DOHH2 (cell line): ENCODE measurements around the gene DCDC1.
"Not testable (repeated sequence)": the region's sequence is repeated elsewhere in the genome, so short reads cannot be mapped to it uniquely, and the experiment has no call there.

Source experiments
- H3F3A ChIP-seq: fragments of 200-600 bp; sonication (generic), shearing (Covaris generic); 2 replicates; pipeline ENCODE4 v1.6.0; 2016; ENCODE audit warnings: antibody characterized with exemption, mild to moderate bottlenecking; ENCODE audit not compliant: control insufficient read depth, insufficient read depth
- H3K27ac ChIP-seq: fragments of 200-600 bp; sonication (generic); 2 replicates; pipeline ENCODE4 v1.5.1; 2014; ENCODE audit warnings: low read depth, mild to moderate bottlenecking, low read length, moderate library complexity
- H3K27me3 ChIP-seq: fragments of 200-600 bp; sonication (generic); 2 replicates; pipeline ENCODE4 v1.6.1; 2014; ENCODE audit warnings: mild to moderate bottlenecking, low read length, mixed read lengths; ENCODE audit not compliant: control insufficient read depth
- H3K36me3 ChIP-seq: fragments of 200-600 bp; sonication (generic); 2 replicates; pipeline ENCODE4 v1.6.1; 2014; ENCODE audit warnings: mild to moderate bottlenecking, low read length, moderate library complexity, mixed read lengths; ENCODE audit not compliant: control insufficient read depth
- H3K4me1 ChIP-seq: fragments of 200-600 bp; sonication (generic); 2 replicates; pipeline ENCODE4 v1.6.1; 2014; ENCODE audit warnings: mild to moderate bottlenecking, low read length, mixed read lengths; ENCODE audit not compliant: control insufficient read depth
- H3K4me2 ChIP-seq: fragments of 200-600 bp; sonication (generic); 2 replicates; pipeline ENCODE4 v1.6.0; 2014; ENCODE audit warnings: mild to moderate bottlenecking, low read length, moderate library complexity
- H3K4me3 ChIP-seq: fragments of 200-600 bp; sonication (generic); 2 replicates; pipeline ENCODE4 v1.5.1; 2014; ENCODE audit warnings: mild to moderate bottlenecking, low read length, mixed read lengths
- H3K79me2 ChIP-seq: fragments of 200-600 bp; sonication (generic); 2 replicates; pipeline ENCODE4 v1.6.1; 2014; ENCODE audit warnings: mild to moderate bottlenecking, low read length, mixed read lengths; ENCODE audit not compliant: control insufficient read depth
- H3K9me2 ChIP-seq: fragments of 200-600 bp; sonication (generic); replicated peaks from 2 replicates; pipeline ENCODE4 v1.6.1; 2014; ENCODE audit warnings: mild to moderate bottlenecking, low read length, mixed read lengths; ENCODE audit not compliant: control insufficient read depth
- H3K9me3 ChIP-seq: fragments of 200-600 bp; sonication (generic); 2 replicates; pipeline ENCODE4 v1.6.1; 2014; ENCODE audit warnings: antibody characterized with exemption, low read length, mixed read lengths; ENCODE audit not compliant: control insufficient read depth, insufficient read depth
- H4K20me1 ChIP-seq: fragments of 200-600 bp; sonication (generic); 2 replicates; pipeline ENCODE4 v1.6.0; 2014; ENCODE audit warnings: low read depth, mild to moderate bottlenecking, antibody characterized with exemption, low read length, moderate library complexity; ENCODE audit not compliant: control insufficient read depth, insufficient read depth
- EZH2phosphoT487 ChIP-seq: fragments of 200-600 bp; sonication (generic); IDR thresholded peaks from 2 replicates; pipeline ENCODE4 v1.6.1; 2017; ENCODE audit warnings: borderline replicate concordance, mild to moderate bottlenecking, antibody characterized with exemption, low read length, moderate library complexity, mixed read lengths
- TF ChIP-seq, protein P1 (sequence below): fragments of 200-600 bp; sonication (generic); IDR thresholded peaks from one replicate; pipeline ENCODE4 v1.5.1; 2014; ENCODE audit warnings: antibody characterized with exemption, mild to moderate bottlenecking, low read depth, low read length; ENCODE audit not compliant: poor library complexity, severe bottlenecking

DCDC1 gene

DNA sequence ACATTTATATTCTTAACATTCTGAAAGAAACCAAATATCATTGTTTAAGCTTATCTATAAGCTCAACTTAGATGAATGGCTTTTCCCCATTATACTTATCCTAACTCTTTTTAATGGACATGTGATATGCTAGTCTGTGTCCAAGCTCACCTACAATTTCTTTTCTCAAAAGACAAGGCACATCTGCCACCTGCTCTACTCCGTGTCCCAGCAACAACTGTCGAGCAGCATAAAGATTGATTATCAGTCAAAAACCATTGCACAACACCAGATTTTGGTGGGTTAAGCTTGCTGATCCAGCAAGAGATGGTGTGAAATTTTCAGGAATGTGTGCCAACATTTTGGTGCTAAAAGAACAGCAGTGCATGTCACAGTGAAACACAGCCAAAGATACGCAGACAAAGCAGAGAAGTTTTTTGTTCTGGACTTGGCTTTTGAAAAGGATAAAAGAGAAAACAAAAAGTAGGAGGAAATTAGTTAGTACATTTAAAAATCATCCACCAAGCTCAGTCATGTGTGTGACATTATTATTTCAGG lies 65.8 kb downstream of the DCDC1 start:
- Histone ChIP-seq H3K79me2 (no peaks in the 10 kb centered on the region), H3K27me3 (no peaks in the 10 kb centered on the region), H3K9me2 (no peaks in the 10 kb centered on the region)

DNA sequence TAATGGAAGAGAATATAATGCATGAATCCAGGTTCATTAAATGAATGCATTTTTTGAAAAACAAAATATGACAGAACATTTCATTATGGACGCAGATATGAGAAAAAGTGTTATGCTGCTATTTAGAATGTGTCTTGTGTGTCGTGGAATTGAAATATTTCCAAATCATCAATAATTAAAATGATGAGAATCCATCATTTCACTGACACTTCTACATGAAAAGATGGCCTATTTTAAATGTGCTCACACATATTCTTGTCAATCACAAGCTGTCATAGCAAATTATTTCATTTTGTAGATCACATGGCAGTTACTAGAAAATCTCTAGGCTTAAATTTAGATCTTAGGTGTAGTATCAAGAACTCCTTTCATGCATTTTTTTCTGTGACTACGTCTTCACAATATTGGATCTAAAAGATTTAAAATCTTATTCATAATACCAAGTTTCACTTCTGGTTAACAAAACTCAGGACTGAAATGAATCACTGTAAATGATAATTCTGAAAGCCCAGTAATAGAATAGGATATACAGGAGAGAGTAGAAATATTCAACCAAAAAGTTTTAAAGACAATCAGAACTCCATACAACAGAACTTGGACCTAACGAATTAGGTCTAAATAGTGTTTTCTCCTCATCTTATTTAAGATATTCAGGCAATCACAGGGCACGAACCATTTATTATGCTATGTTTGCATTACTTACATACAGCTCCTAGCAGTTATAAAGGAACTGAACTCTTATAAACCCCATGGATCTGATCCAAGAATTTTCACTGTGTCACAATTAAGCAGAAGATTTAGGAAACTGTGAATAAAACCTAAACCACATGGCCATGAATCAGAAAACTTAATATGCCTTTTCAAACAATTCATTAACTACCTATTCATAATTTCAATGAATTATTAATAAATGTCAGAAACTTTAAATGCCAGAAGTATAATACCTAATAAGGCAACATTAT lies 67.7 kb downstream of the DCDC1 start:
- Histone ChIP-seq H3K9me2 (no peaks in the 10 kb centered on the region), H4K20me1 (no peaks in the 10 kb centered on the region), H3K36me3 (no peaks in the 10 kb centered on the region), H3K4me1 (no peaks in the 10 kb centered on the region), H3K4me3 (no peak overlapping the region), H3F3A (no peaks in the 10 kb centered on the region), H3K4me2 (no peak overlapping the region), H3K27me3 (no peaks in the 10 kb centered on the region), H3K9me3 (no peaks in the 10 kb centered on the region), H3K79me2 (no peaks in the 10 kb centered on the region), H3K27ac (no peak overlapping the region)
- no peak for TF ChIP-seq EZH2phosphoT487

More for the DNA sequence above, 65.8 kb downstream of the DCDC1 start:
- Histone ChIP-seq H3F3A (no peaks in the 10 kb centered on the region), H4K20me1 (no peaks in the 10 kb centered on the region), H3K27ac (no peak overlapping the region), H3K36me3 (no peaks in the 10 kb centered on the region), H3K4me3 (no peak overlapping the region), H3K4me1 (no peaks in the 10 kb centered on the region), H3K9me3 (no peaks in the 10 kb centered on the region), H3K4me2 (no peak overlapping the region)
- TF ChIP-seq, protein P1, sequence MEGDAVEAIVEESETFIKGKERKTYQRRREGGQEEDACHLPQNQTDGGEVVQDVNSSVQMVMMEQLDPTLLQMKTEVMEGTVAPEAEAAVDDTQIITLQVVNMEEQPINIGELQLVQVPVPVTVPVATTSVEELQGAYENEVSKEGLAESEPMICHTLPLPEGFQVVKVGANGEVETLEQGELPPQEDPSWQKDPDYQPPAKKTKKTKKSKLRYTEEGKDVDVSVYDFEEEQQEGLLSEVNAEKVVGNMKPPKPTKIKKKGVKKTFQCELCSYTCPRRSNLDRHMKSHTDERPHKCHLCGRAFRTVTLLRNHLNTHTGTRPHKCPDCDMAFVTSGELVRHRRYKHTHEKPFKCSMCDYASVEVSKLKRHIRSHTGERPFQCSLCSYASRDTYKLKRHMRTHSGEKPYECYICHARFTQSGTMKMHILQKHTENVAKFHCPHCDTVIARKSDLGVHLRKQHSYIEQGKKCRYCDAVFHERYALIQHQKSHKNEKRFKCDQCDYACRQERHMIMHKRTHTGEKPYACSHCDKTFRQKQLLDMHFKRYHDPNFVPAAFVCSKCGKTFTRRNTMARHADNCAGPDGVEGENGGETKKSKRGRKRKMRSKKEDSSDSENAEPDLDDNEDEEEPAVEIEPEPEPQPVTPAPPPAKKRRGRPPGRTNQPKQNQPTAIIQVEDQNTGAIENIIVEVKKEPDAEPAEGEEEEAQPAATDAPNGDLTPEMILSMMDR: no peak
- no peak for TF ChIP-seq EZH2phosphoT487

DNA sequence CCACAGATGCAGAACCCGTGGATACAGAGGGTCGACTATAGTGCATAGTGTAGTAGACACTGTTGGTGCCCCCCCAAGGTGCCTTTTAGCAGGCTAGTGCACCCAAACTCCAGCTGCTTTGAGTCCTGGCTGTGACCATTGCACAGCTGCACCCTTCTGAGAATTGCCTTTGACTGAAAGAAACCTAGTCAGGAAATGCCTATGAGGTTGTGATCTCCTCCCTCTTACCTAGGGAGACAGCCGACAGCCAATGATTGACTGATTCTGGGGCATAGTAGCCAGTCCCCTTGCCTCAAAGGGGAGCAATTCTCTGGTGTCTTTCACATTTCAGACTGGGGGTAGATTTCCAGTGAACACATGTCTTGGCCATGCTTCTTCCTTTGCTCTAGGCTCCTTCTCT lies 74.2 kb downstream of the DCDC1 start:
- Histone ChIP-seq H3K36me3 (no peaks in the 10 kb centered on the region), H3K27me3 (no peaks in the 10 kb centered on the region)

DNA sequence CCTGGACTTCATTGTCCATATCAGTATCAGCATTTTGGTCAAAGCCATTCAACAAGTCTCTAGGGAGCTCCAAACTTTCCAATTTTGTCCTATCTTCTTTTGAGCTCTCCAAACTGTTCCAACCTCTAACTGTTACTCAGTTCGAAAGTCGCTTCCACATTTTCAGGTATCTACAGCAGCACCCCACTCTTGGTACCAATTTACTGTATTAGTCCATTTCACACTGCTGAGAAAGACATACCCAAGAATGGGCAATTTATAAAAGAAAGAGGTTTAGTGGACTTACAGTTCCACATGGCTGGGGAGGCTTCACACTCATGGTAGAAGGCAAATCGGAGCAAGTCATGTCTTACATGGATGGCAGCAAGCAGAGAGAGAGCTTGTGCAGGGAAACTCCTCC lies 96.0 kb downstream of the DCDC1 start:
- not testable (repeated sequence) for H3K79me2 ChIP-seq, H3K4me2 ChIP-seq, H3K9me3 ChIP-seq, H3F3A ChIP-seq, H3K36me3 ChIP-seq, H3K27me3 ChIP-seq, H3K4me3 ChIP-seq, H3K4me1 ChIP-seq, H4K20me1 ChIP-seq, H3K27ac ChIP-seq, H3K9me2 ChIP-seq

More for the DNA sequence above, 74.2 kb downstream of the DCDC1 start:
- TF ChIP-seq EZH2phosphoT487: no peak
- TF ChIP-seq, protein P1: no peak
- Histone ChIP-seq H3K4me2 (no peak overlapping the region), H3K79me2 (no peaks in the 10 kb centered on the region), H3K4me3 (no peak overlapping the region), H3K4me1 (no peaks in the 10 kb centered on the region), H4K20me1 (no peaks in the 10 kb centered on the region), H3K9me3 (no peaks in the 10 kb centered on the region), H3K9me2 (no peaks in the 10 kb centered on the region), H3K27ac (no peak overlapping the region), H3F3A (no peaks in the 10 kb centered on the region)
